GM18868 (cell line): ENCODE data around the gene PWP2.
A peak's percentile ranks its signal among the peaks of the same experiment; 100 is the strongest.
"Not testable (repeated sequence)": the region's sequence is repeated elsewhere in the genome, so short reads cannot be mapped to it uniquely, and the experiment has no call there.

Experiments
- ATAC-seq: cut with Tn5 transposase; IDR thresholded peaks from one replicate; pipeline ENCODE4 v1.9.1; 2021; ENCODE audit warnings: mild to moderate bottlenecking, moderate library complexity; ENCODE audit not compliant: unreplicated experiment

The PWP2 gene

GRCh38 chr21:44127827-44128226 lies 20.6 kb downstream of the PWP2 start:
- not testable (repeated sequence) for ATAC-seq

DNA sequence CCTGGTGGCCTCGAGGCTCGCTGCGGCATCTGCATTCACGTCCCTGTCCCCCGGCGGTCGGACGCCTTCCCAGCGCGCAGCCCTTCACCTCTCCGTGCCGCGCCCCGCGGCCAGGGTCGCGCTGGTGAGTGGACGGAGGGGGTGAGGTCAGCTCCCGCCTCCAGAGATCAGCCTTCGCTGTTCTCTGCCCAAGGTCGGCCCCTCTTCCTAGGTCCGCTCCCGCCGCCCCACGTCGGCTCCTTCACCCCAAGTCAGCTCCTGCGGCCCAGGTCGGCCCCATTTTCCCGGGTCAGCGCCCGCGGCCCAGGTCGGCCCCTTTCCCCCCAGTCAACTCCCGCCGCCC lies 26.5 kb downstream of the PWP2 start:
- ATAC-seq, result not testable (repeated sequence)

- ATAC-seq, result not testable (repeated sequence)
Measured at GRCh38 chr21:44134732-44135131, 27.5 kb downstream of the PWP2 start.

DNA sequence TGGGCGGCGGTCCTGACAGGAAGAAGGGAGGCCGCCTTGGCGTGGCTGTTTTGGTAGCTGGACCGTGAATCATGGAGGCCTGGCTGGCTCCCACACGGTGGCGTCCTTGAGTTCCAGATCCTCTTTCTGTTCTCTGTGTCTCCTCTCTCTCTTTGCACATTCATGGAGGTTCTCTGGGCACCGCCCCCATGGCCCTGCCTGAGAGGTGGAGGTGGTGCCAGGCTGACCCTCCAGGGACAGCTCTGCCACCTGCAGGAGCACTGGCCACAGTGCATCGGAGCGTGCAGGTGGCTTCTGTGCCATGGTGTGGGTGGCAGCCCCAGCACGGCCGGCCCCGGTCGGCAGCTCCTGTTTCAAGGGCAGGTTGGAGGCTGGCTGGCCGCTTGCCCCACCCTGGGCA lies 30.8 kb downstream of the PWP2 start:
- peak; percentile 36 for ATAC-seq

DNA sequence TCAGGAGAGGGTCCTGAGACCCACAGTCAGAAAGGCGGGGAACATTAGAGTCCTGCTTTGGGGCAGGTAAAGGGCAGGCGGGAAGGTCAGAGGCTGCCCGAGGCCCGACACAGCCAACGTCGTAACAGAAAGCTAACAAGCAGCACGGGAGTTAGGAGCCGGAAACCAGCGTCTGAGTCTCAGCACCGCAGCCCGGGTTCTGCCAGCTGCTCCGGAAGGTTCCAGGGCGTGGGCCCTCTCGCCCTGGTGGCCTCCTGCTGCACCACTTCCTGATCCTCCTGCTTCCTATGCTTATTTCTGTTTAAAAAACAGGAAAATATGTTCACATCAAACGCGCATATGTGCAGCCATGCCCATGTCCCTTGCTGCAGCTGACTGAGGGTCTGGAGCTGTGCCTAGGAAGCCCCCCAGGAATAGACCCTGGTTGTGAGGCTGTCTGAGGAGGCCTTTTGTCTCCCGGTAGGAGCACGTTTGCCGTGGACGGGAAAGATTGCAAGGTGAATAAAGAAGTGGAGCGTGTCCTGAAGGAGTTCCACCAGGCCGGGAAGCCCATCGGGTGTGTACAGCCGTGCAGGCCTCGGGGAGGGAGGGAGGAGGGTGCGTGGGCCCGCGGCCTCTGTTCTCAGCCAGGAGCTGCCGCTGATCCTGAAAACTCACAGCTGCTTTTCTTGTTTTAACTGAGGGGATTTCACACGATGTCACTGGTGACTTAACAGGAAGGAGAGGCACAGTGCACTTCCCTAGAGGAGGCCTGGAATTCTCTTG lies 32.8 kb downstream of the PWP2 start:
- ATAC-seq, result not testable (repeated sequence)

DNA sequence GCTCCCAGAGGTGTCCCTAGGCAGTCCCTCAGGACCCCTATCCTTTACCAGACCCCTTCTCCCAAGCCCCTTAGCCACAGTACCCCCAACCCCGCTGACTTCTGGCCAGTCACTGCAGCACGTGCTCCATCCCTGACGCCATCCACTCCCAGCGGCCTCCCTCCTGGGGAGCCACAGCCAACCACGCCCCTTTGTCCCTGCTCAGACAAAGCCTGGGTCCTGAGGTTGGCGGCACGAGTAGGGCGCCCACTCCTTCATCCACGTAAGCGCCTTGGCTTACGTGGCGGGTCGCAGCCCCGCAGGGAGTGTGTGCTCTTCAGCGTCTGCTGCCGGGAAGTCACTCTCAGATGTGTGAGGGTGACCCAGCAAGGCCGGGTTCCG lies 33.3 kb downstream of the PWP2 start:
- not testable (repeated sequence) for ATAC-seq

GRCh38 chr21:44142470-44142869 lies 35.3 kb downstream of the PWP2 start:
- ATAC-seq, result not testable (repeated sequence)

- peak; percentile 41 for ATAC-seq
Measured at GRCh38 chr21:44143380-44143779, 36.2 kb downstream of the PWP2 start.

- ATAC-seq, result not testable (repeated sequence)
Measured at GRCh38 chr21:44143996-44144395, 36.8 kb downstream of the PWP2 start.

GRCh38 chr21:44144784-44145602 lies 37.8 kb downstream of the PWP2 start:
- ATAC-seq, result not testable (repeated sequence)

DNA sequence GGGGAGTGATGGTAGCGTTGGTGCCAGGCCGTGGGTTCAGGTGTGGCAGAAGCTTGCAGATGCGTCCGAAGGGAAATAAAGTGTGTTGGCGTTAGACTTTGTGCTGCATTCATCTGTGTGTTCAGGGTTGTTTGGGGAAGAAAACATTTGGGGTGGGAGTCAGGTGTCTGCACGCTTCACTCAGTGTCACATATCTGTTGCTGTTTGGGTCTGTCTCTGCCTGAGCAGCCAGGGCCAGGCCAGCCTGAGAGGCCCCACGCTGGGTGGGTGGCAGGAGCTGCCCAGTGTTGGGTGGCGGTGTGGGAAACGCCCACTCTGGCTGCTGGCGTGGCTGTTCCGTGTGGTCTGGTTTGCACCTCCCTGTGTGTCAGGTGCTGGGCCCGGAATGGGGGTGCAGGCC lies 38.4 kb downstream of the PWP2 start:
- not testable (repeated sequence) for ATAC-seq

DNA sequence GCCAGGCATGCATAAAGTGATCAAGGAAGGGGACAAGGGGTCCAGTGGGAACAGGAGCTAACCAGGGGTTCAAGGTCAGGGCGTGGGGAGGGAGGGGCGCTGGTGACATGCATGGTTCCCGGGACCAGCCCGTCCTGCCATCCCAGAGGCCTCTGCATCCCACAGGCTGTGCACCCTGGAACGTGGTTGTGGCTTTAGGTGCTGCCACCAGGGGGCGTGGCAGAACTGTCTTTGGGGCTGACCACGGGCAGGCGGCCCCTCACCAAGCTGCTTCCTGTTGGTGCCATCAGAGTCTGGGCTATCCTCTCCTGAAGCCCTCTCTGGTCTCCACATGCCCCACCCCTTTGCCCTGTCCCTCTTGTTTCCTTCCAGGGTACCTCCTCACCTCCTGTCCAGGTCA lies 39.9 kb downstream of the PWP2 start:
- ATAC-seq, result not testable (repeated sequence)

- not testable (repeated sequence) for ATAC-seq
Measured at GRCh38 chr21:44150255-44150654, 43.1 kb downstream of the PWP2 start.

GRCh38 chr21:44153214-44153888 lies 46.2 kb downstream of the PWP2 start:
- not testable (repeated sequence) for ATAC-seq

DNA sequence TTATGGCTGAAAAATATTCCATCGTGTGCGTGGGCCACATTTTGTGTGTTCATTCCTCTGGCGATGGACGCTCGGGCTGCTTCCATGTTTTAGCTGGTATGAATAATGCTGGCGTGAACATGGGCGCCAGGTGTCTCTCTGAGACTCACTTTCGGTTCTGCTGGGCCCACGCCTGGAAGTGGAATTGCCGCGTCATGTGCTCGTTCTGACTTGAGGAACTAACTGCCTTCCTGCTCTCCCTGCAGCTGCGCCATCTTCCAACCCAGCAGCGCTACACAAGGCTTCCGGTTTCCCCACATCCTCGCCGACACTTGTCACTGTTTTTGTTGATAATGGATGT lies 46.7 kb downstream of the PWP2 start:
- not testable (repeated sequence) for ATAC-seq

- ATAC-seq, result not testable (repeated sequence)
Measured at GRCh38 chr21:44154816-44155230, 47.6 kb downstream of the PWP2 start.

DNA sequence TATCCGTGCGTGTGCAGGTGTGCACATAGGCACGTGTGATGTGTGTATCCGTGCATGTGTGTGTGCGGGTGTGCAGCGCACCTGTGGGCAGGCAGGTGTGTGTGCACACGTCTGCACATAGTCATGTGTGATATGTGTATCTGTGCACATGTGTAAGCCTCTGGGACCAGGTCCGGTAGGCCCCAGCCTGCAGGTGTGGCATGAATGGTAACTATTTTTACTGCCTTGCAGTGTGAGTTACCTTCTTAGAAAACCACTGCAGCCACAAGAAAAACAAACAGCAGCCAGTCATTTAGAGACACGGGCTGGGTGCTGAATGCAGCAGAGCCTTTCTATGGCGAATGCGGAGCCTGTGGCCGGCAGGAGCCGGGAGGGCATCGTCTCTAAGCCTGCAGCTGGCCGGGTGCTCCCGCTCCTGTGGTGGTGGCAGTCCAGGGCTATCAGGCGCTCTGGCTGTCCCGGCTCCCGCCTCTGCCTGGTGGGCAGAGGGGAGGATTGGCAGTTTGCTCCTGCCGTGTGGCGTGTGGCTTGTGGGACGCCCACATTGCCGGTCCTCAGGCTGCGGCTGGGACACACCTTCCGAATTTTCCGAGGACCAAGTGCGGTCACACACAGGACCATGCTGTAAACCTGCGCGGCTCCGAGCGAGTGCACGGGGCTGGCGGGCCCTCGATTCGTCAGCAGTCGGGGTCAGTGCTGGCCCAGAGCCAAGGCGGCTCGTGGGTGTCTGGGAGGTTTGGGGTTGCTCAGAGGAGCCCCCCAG lies 48.2 kb downstream of the PWP2 start:
- not testable (repeated sequence) for ATAC-seq

- ATAC-seq, result not testable (repeated sequence)
Measured at GRCh38 chr21:44155994-44156380, 48.8 kb downstream of the PWP2 start.

DNA sequence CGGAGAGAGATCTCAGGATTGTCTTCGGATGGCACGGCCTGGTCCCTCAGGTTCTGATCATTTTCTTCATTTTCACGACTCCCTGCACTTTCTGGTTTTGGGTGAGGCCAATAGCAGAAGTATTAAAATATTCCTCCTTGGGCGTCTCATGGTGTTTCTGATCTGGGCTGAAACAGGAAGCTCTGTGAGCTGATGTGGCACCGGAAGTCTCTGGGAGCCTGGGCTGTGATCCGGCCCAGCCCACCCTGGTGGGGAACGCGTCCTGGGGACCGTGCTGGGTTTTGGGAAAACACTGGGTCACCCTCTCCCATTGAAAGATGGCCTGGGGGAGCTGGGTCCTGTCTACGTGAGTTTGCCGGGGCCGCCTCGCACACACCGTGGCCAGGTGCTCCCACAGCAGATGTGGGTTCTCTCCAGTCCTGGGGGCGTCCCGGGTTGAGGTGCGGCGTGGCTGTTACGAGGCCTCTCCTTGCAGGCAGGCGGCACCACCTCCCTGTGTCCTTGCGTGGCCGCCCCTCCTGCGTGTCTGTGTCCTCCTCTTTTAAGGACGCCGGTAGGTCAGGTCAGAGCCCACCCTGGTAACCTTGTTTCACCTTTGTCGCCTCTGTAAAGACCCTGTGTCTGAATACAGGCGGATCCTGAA lies 50.4 kb downstream of the PWP2 start:
- not testable (repeated sequence) for ATAC-seq

DNA sequence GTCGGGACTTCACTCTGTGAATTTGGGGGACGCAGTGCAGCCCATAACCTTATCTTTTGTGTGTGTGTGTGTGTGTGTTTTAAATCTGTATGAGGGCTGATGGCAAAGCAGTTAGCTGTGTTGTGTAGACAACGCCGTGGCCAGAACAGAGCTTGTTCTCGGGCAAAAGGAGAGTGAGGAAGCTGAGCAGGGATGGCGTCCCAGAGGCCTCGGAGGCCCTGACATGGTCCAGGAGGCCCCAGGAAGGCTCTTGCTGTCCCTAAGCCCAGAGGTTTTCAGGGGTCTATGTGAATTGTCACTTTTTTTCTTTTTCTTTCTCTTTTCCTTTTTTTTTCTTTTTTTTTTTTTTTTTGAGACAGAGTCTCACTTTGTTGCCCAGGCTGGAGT lies 50.9 kb downstream of the PWP2 start:
- ATAC-seq, result not testable (repeated sequence)
